OCI-LY7 (cell line): ENCODE results near the gene P2RY8. TPM values are rescaled to one million over a fixed set of nuclear protein-coding genes. Genes with fewer than 3 reads are reported as not detected.
"Not testable (repeated sequence)": the region's sequence is repeated elsewhere in the genome, so short reads cannot be mapped to it uniquely, and the experiment has no call there.

Experiments
- BruUV-seq: library from RNA; stranded (reverse); fragments of 400-500 nt; replicated peaks from 2 replicates; lab custom pipeline; 2021; lab: Mats Ljungman, UMichigan
- CTCF ChIA-PET: fragments of 300-600 bp; sonication (Branson Sonifier 250); formaldehyde crosslinking; loops from one replicate; lab custom pipeline; 2022; ENCODE audit warnings: antibody characterized with exemption; ENCODE audit not compliant: unreplicated experiment; lab: Charles Lee
- POLR2A ChIA-PET: fragments of 300-600 bp; sonication (Branson Sonifier 250); formaldehyde crosslinking; loops from one replicate; lab custom pipeline; 2022; ENCODE audit warnings: antibody characterized with exemption; lab: Charles Lee
- DNase-seq: peaks from one replicate; pipeline ENCODE4 v3.0.0-alpha.2; 2015; ENCODE audit warnings: low spot score
- H2AFZ ChIP-seq: fragments of 200-600 bp; sonication (generic), shearing (Covaris generic); 2 replicates; pipeline ENCODE4 v1.6.1; 2014; ENCODE audit warnings: mild to moderate bottlenecking, antibody characterized with exemption, low read length, moderate library complexity
- H3K27ac ChIP-seq: fragments of 200-600 bp; sonication (generic); 2 replicates; pipeline ENCODE4 v1.5.1; 2014; ENCODE audit warnings: mixed run types, low read depth, mild to moderate bottlenecking, moderate library complexity, low read length, inconsistent platforms; ENCODE audit not compliant: poor library complexity, severe bottlenecking
- H3K36me3 ChIP-seq: fragments of 200-600 bp; sonication (generic); 2 replicates; pipeline ENCODE4 v1.6.1; 2014; ENCODE audit warnings: mild to moderate bottlenecking, antibody characterized with exemption, low read length, moderate library complexity, mixed read lengths; ENCODE audit not compliant: insufficient read depth
- H3K4me1 ChIP-seq: fragments of 200-600 bp; sonication (generic); 2 replicates; pipeline ENCODE4 v1.5.1; 2014; ENCODE audit warnings: mild to moderate bottlenecking, low read length; ENCODE audit not compliant: insufficient read depth, poor library complexity, severe bottlenecking
- H3K4me2 ChIP-seq: fragments of 200-600 bp; sonication (generic); 2 replicates; pipeline ENCODE4 v1.6.1; 2014; ENCODE audit warnings: mild to moderate bottlenecking, low read length
- H3K4me3 ChIP-seq: fragments of 200-600 bp; sonication (generic); 2 replicates; pipeline ENCODE4 v1.5.1; 2014; ENCODE audit warnings: mild to moderate bottlenecking, low read depth, low read length; ENCODE audit not compliant: poor library complexity, severe bottlenecking
- H3K79me2 ChIP-seq: fragments of 200-600 bp; sonication (generic); 2 replicates; pipeline ENCODE4 v1.6.1; 2016; ENCODE audit warnings: low read depth, mild to moderate bottlenecking, low read length, moderate library complexity, mixed read lengths; ENCODE audit not compliant: insufficient read depth
- H3K9me2 ChIP-seq: fragments of 200-600 bp; sonication (generic); 2 replicates; pipeline ENCODE4 v1.6.1; 2016; ENCODE audit warnings: mild to moderate bottlenecking, low read length, mixed read lengths; ENCODE audit not compliant: insufficient read depth
- H3K9me3 ChIP-seq: fragments of 200-600 bp; sonication (generic); 2 replicates; pipeline ENCODE4 v1.6.1; 2014; ENCODE audit warnings: mild to moderate bottlenecking, mixed run types, low read length, mixed read lengths
- H4K20me1 ChIP-seq: fragments of 200-600 bp; sonication (generic); 2 replicates; pipeline ENCODE4 v1.6.1; 2014; ENCODE audit warnings: mild to moderate bottlenecking, antibody characterized with exemption, low read length, moderate library complexity, mixed read lengths; ENCODE audit not compliant: insufficient read depth
- CTCF ChIP-seq: fragments of 200-600 bp; sonication (generic); conservative IDR thresholded peaks from 2 replicates; pipeline ENCODE4 v1.5.1; 2014; ENCODE audit warnings: mild to moderate bottlenecking, antibody characterized with exemption, low read length, moderate library complexity, mixed read lengths
- EZH2phosphoT487 ChIP-seq: fragments of 200-600 bp; sonication (generic); IDR thresholded peaks from 2 replicates; pipeline ENCODE4 v1.6.1; 2018; ENCODE audit warnings: low read depth, borderline replicate concordance, mild to moderate bottlenecking, mixed run types, antibody characterized with exemption, low read length, moderate library complexity, mixed read lengths
- intact Hi-C: fragments of 100-400 bp; cut with micrococcal nuclease; formaldehyde crosslinking; loops from one replicate; pipeline ENCODE4 v1.10.0; 2022; ENCODE audit not compliant: unreplicated experiment
- total RNA-seq, 2 experiments: library from RNA; depleted of rRNA in 1 of 2; stranded (reverse); fragments of >200 nt in 1 of 2; shearing (Covaris generic) in 1 of 2; gene quantifications; 2 replicates each; pipeline ENCODE4 v1.2.3, GENCODE V29; 2014 to 2022

Gene P2RY8
- total RNA-seq, 2 experiments from 2014 or later, result 110 to 149 TPM

GRCh38 chrX:1491851-1492349 lies 45.1 kb downstream of the P2RY8 start:
- TSS peak; percentile 21 for BruUV-seq
- Histone ChIP-seq H2AFZ (no peak overlapping the region), H3K27ac (peak overlapping the region; percentile 88), H3K4me3 (peak overlapping the region; percentile 73), H3K4me1 (peaks cover 60% of the 10 kb centered on the region), H3K36me3 (peaks cover 69% of the 10 kb centered on the region), H3K9me2 (no peaks in the 10 kb centered on the region), H3K4me2 (peak overlapping the region; percentile 80), H4K20me1 (no peaks in the 10 kb centered on the region), H3K79me2 (peaks cover 40% of the 10 kb centered on the region; the same call in 1 of the 2 replicates), H3K9me3 (peaks cover 11% of the 10 kb centered on the region; the same call in 1 of the 2 replicates)
- TF ChIP-seq EZH2phosphoT487, result no peak
- TF ChIP-seq CTCF, result no peak
- ChIA-PET POLR2A (no interaction called here), CTCF (no interaction called here)
- peak; percentile 97 for DNase-seq
- intact Hi-C loops, result loop anchor here (2.0 to 5.0 kb wide), 2 partner anchors 40 to 45 kb away; partner anchors contain the start of genes ASMTL and P2RY8

- peak; percentile 33 for DNase-seq
- H4K20me1 ChIP-seq, H2AFZ ChIP-seq, H3K4me2 ChIP-seq, H3K27ac ChIP-seq, H3K9me2 ChIP-seq, POLR2A ChIA-PET, H3K4me3 ChIP-seq, BruUV-seq, CTCF ChIA-PET: not testable (repeated sequence)
- H3K4me1 ChIP-seq, result peaks cover 60% of the 10 kb centered on the region
- H3K36me3 ChIP-seq, result peaks cover 70% of the 10 kb centered on the region
- intact Hi-C loops, result loop anchor here (5.0 kb wide), 1 partner anchor 39 kb away; the partner anchor contains the start of gene ASMTL
- peaks cover 13% of the 10 kb centered on the region; the same call in 1 of the 2 replicates for H3K9me3 ChIP-seq
- peaks cover 40% of the 10 kb centered on the region; the same call in 1 of the 2 replicates for H3K79me2 ChIP-seq
Observed at GRCh38 chrX:1491248-1491647, 45.7 kb downstream of the P2RY8 start.

GRCh38 chrX:1490723-1491122 lies 46.3 kb downstream of the P2RY8 start:
- H3K4me2 ChIP-seq, CTCF ChIA-PET, H3K9me2 ChIP-seq, H4K20me1 ChIP-seq, POLR2A ChIA-PET, H3K27ac ChIP-seq, H3K4me3 ChIP-seq, H2AFZ ChIP-seq, DNase-seq: not testable (repeated sequence)
- Histone ChIP-seq H3K9me3 (peaks cover 18% of the 10 kb centered on the region; the same call in 1 of the 2 replicates), H3K79me2 (peaks cover 40% of the 10 kb centered on the region; the same call in 1 of the 2 replicates), H3K4me1 (peaks cover 60% of the 10 kb centered on the region), H3K36me3 (peaks cover 72% of the 10 kb centered on the region)
- TSS peak; percentile 1 for BruUV-seq
- intact Hi-C loops, result loop anchor here (5.0 kb wide), 1 partner anchor 38 kb away; the partner anchor contains the start of gene ASMTL

GRCh38 chrX:1489354-1489753 lies 47.6 kb downstream of the P2RY8 start:
- DNase-seq, CTCF ChIA-PET, intact Hi-C loops, H3K4me3 ChIP-seq, POLR2A ChIA-PET, H3K9me2 ChIP-seq, H2AFZ ChIP-seq, BruUV-seq, H3K4me2 ChIP-seq, H4K20me1 ChIP-seq: not testable (repeated sequence)
- Histone ChIP-seq H3K4me1 (peaks cover 59% of the 10 kb centered on the region), H3K27ac (peak overlapping the region; percentile 93), H3K79me2 (peaks cover 37% of the 10 kb centered on the region; the same call in 1 of the 2 replicates), H3K36me3 (peaks cover 80% of the 10 kb centered on the region), H3K9me3 (peaks cover 18% of the 10 kb centered on the region; the same call in 1 of the 2 replicates)
